GM21528 (cell line): ENCODE data around the gene TNS1.

Source experiments
- ATAC-seq: cut with Tn5 transposase; IDR thresholded peaks from one replicate; pipeline ENCODE4 v1.9.1; 2021; ENCODE audit warnings: mild to moderate bottlenecking, moderate library complexity; ENCODE audit not compliant: unreplicated experiment, low FRiP score

The TNS1 gene

DNA sequence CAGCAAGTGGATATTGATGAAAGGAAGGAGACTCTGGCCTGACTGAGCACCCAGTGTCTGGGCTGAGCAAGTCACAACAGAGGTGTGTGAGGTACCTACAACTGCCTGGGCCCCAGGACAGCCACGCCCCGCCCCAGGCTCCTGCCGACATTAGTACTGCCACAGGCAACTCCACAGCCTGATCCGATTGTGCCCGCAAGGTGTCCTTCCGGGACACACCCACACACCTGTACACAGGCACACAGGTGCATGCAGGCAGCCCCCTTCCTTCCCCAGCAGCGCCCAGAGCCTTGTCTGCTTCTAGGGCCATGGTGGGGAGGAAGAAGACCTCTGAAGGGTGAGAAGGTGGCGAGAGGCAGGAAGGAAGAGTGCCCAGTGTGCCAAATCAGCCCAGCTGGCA lies 83.6 kb downstream of the TNS1 start:
- no peak for ATAC-seq

DNA sequence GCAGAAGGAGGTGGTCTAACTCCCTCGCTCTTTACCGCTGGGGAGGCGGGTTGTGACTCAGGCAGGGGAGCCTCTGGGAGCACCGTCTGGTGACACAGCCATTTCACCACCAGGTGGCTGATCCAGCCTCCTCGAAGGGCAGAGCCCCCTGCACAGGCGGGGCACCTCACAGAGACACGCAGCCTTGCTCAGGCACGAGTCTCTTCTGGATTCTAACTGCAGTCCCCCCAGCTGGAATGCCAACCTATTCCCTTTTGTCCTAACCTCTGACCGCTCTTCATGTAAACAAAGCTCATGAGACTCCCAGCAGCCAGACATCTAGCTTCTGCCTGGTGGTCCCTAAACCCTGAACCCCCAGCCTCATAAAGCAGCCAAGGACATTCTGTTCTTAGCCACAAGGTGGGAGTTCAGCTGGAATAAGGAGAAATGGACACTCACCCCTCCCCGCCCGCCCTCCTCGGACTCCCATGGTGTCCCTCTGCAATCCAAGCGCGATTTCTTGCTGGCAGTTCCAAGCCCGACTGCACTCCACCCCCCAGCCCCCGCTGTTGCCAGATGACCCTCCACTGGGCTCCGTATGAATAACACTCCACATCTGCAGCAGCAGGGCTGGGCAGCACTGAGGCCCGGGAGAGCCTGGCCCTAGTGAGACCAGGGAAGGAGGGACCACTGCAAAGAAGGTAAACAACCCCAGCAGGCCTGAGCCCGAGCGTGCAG lies 84.3 kb downstream of the TNS1 start:
- no peak for ATAC-seq

DNA sequence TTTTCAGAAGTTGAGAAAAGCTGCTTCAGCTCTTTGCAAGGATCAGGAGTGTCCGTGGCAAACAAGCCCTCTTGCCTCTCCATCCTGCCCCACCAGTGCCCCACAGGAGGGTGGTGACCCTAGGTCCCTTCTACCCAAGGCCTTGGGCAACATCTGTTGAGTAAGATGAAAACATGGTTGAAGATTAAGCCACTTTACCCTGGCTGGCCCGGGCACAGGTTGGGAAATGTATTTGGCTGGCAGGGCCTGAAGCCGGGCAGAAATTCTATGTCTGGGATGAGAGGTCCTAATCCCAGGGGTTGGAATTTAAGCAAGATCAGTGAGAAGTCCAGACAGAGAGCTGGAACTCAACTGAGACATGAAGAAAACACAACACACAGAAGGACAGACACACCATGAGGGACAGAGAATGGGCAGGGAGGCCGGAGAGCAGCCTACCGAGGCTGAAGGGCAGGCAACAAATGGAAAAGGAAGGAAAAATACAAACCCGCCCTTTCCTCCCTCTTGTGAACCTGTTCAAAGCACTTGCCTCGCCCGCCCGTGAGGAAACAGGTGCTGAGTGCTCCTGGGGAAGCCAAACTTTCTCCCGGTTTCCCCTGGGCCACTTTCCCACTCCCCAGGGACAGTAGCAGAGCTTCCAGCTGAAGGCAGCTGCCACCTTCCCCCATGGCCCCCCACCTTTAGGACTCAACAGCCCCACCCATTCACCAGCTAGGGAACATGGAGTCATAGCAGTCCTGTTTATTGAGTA lies 86.1 kb downstream of the TNS1 start:
- ATAC-seq, result no peak

DNA sequence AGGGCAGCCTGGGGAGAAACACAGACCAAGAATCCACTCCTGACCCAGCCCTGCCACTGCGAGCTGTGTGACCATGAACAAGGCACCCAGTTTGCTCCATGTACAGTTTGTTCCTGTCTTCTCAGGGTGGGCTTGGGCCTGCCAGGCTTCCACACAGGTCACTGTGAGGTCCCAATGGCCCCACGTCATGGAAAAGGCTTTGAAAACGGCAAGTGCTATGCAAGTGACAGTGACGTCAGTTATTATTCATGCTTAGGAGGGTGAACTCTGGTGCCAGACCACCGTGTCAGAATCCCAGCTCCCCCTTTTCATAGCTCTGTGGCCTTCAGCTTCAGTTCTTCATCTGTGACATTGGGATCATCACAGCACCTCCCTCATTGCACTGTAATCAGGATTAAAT lies 87.1 kb downstream of the TNS1 start:
- no peak for ATAC-seq

DNA sequence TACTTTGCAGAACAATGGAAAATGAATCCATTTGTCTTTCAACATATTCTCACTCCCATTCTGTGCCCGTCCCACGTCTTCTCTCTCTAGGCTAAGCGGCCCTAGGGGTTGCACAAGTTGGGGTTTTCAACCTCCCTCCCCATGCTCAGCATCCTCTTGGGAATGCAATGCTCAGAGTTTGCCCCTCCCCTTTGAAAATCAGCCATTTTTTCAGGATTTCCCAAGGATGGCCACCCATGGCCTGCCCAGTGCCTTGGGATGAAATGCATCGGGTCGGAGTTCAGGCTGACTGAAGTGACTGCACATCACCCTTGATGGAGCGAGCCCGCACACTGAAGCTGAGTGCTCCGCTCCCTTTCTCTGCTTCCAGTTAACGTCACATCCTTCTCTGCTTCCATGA lies 87.9 kb downstream of the TNS1 start:
- no peak for ATAC-seq

DNA sequence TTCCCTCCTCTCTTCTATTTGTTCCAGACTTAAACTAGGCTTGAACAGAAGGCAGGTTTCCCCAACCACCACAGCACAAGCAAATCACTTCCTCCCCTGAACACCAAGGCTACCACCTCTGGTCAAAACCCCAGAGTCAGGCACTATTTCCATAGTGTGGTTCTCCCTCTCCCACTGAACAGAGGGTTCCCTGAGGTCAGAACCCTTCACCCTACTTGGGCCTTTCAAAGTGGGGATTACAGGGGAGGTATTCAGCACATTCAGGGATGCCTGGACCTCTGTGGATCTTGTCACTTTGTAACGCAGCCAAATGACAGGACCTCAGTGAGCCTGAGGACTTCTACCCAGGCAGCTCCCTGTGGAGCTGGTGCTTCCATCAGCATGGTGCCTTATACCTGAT lies 88.7 kb downstream of the TNS1 start:
- no peak for ATAC-seq

DNA sequence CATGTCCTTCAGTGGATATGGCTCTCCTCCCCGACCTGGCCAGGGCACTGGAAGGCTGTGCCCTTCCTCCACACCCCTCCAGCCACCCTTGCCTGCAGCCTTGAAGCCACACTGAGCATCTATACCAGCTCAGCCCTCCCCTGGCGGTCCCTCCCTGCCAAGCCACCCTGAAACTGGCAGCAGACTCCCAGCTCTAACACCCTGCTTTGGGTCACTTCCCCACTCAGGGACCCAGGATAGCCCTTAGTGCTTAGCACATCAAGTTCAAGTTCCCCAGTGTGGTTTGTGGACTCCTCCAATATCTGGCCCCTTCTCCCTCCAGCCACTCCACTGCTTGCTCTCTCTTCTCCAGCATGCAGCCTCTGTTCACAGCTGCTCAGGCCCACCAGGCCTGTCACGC lies 89.4 kb downstream of the TNS1 start:
- ATAC-seq, result no peak

DNA sequence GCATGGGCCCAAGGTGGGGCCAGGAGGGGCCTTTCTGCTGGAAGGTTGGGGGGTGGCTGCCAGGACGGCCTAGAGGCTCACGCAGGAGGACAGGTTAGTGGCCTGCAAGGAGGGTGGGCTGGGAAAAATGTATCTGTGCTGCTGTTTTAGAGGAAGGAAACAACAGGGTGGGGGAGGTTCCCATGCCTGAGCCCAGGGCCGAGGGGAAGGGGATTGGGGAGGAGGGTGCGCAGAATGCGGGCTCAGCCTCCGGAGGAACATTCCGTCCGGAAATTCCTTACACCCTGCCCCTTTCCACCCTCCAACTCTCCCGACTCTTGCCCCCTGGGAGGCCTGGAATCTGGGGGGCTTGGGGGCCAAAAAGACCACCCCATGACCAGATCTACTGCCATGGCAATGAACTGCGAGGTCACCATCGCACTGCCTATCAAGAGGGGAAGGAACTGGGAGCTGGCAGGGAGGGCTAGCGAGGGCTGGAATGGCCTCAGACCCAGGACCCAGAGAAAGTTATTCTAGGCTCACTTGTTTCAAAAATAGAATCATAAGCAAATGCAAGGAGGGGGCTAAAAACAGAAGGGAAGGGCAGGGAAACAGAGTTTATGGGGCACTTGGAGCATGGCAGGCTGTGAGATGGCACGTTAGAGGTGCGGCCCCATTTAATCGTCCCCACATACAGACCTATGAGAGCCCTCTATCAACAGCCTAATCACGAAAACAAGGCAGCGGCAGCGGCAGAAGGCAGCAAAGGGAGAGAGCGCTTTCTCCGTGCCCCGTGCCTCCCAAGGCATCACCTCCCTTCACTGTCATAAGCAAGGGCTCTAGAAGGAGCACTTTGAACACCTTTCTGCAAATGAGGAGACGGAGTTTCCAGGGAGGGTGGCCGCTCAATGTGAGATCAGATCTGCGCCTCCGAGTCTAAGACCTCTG lies 90.4 kb downstream of the TNS1 start:
- no peak for ATAC-seq

DNA sequence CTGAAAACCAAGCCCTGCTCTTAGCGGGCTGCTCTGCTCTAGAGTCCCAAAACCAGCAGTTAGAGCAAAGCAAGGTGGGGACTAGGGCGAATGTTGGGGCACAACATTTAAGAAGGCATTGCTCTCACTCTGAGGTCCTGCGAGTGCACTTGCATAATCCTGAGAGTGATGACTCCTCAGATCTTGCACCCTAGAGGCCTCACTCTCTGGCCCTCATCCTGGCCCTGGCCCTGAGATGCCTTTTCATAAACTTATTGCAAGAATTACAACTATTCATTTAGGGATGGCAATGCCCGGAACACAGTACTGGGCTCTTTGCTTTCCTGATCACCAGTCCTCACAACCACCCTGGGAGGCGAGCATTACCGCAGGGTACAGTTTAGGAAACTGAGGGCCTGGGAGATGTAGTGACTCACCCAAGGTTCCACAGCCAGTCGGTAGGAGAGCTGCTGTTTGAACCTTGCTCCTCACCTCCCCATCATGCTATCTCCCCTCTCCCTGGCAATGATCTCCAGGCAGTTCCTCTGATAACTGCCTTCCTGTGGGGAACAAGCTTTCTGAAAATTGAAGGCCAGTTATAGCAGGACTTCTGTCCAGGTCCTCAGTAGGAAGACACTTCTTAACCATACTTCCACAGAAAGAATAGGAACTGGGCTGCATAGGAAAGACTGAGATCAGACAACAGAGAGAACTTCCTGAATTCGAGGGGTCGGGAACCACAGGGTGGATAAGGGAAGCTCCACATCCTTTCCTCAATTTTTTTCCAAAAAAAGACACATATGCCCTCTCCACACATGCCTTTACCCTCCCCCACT lies 91.3 kb downstream of the TNS1 start:
- ATAC-seq, result no peak

DNA sequence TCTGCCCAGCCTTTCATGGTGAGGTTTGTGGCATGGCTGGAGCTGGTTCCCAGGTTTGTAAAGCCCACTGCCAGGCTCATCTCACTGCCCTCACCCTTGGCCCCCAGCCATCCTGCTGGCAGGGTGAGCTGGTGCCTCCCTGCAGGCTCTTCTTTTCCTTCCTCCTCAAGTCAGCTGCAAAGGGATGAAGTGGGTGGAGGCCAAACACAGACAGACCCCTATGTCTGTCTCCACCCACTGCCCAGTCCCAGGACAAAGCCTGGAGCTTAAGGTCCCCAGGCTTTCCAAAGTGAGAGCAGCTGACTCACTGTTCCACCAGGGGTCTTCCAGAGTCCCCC lies 92.0 kb downstream of the TNS1 start:
- ATAC-seq, result no peak

DNA sequence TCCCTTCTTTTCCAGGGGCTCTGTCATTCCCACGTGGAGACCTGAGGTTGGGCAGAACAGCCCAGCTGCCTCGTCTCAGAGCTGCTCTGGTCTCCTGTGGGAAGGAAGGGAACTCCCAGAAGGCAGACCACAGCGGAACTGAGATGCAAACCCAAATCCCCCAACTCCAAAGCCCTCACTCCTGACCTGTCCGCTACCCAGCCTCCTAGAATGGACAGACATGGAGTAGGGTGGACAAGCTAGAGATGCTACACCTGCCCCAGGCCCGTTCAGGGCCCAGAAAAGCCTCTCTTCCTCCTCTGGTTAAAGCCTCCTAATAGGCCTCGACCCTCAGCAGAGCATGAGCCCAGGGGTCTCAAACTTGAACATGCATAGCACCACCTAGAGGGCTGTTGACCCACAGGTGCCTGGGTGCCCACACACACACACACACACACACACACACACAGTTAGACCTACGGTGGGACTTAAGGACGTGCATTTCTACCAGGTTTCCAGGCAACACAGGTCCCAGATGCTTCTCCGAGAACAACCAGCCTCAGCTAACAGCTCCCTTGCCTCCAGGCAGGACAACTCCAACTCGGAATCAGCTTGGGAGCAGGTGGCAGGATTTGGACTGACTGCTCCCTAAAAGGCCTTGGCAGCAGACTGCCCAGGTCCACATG lies 93.5 kb downstream of the TNS1 start:
- ATAC-seq, result no peak

DNA sequence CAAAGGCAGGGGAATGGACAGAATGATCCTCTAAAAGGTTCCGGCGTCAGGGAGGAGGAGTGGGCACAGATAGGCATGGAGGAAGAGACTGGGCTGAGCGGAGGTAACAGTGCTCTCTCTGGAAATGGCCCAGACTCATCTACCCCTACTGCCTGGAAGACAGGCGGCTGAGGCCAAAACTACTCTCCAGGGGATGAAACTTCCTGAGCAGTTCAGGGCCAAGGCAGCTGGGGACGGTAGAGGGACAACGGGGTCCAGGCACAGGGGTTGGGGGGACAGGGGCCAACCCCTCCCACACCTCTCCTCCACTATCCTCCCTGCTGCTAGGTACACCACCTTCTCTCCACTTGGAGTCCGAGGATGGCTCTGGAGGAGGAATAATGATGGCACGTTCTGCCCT lies 94.3 kb downstream of the TNS1 start:
- ATAC-seq, result no peak

DNA sequence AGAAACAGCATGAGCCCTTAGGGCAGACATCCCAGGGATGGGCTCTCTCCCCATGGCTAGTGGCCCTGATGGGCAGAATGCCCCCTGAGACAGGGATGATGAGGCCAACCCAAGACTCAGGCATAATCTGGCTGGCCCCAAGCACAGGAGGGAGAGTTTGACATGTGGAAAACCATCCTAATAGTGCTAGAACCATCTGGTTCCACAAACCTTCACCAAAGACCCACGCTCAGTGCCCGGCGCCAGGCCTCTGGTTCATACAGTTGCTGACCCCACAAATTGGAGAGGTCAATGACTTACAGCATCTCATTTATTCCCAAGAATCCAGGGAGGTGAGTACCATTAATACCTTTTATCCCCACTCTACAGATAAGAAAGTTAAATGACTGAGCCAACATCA lies 95.5 kb downstream of the TNS1 start:
- no peak for ATAC-seq

DNA sequence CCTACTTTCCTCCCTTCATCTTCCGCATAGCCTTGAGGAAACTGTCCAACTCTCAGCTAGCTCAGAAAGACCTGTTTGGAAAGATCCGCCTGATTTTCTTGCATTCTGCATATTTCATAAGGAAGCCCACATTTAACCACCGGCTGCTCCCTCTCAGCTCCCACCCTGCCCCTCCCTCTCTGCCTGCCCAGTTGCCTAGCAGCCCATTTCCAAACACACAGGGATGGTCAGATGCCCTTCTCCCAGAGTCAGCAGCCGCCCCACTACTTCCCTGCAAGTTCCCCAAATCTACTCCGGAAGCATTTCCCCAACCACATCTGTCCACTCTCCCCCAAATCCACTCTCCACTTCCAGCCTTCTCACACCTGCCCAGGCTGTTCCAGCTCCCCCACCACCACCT lies 96.0 kb downstream of the TNS1 start:
- no peak for ATAC-seq

DNA sequence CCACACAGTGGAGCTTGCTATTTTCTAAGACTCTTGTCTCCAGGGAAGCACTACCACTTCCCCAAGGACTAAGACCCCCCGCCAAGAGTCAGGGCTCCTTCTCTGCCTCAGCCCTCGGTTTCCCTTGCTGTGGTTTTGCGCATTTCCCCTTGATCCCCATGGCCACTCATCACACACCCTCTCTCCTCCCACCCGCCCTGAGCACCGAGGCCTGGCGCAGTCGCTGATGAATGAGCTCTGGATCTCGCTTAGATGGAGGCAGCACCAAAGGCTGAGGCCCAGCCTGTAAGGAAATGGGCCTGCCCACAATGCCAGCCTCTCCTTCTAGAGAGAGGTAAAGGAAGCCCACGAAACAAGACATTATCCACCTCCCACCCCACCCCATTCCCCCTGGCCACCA lies 96.9 kb downstream of the TNS1 start:
- ATAC-seq, result no peak

DNA sequence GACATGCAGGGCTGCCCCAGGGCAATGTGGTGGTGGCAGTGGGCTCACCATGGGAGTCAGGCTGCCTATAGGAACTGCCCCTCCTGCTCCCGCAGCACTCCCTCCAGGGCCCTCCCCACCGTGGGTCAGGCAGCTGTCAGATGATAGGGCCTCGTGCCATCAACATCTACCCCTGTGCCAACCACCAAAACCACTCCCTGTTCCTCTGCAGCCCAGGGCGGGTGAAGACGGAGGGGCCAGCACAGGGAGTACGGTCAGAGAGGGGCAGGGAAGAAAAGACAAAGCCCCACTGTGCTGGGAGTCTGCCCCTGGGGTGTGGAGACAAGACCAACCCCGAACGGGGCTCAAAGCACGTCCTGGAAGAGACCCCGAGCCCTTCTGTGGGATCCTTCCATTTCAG lies 97.4 kb downstream of the TNS1 start:
- ATAC-seq, result no peak

DNA sequence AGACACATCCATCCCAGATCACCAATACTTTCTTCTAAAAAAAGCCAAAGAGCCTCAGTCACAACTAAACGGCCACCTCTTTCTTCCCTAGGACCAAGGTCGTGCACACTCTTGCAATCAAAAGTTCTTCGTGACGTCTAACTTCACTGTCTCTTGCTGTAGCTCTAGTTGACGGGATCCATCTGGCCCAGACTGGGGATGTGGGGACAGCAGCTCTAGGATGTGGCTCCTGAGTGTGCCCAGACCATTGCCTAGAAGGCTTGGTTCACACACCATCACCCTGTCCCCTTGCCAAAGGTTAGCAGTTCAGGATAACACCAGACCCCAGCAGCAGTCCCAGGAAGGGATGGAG lies 98.2 kb downstream of the TNS1 start:
- no peak for ATAC-seq

DNA sequence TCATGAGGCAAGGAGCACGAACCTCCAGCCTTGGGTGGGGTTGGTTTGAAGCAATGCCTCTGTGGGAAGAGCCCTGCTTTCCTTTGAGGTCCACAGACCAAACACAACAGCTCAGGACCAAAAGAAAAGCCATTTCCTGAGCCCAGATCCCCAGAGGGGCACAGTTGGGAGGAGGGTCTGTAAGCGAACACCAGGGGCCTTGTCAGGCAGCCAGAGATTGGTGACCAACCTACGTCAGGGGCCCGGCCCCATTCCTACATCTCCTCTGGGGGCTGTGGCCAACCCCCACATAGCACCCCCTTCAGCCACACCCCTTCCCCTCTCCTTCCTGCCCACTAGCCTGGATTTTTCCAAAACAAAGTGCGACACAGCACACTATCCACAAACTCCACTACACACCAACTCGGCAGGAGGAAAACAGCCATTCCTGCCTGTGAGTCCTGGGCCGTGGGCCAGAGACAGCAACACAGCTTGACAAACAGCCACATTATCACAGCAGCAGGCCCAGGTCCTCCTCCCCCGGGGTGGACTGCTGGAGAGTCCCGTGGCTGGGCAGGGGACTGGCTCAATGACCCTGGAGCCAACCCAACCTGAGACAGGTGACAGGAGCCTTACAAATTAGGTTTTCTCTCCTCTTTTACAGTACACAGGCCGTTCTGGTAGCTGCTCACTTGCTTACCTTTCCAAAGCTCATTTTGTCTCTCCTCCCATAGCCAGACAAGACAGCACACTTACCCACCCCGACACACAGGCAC lies 98.8 kb downstream of the TNS1 start:
- no peak for ATAC-seq

DNA sequence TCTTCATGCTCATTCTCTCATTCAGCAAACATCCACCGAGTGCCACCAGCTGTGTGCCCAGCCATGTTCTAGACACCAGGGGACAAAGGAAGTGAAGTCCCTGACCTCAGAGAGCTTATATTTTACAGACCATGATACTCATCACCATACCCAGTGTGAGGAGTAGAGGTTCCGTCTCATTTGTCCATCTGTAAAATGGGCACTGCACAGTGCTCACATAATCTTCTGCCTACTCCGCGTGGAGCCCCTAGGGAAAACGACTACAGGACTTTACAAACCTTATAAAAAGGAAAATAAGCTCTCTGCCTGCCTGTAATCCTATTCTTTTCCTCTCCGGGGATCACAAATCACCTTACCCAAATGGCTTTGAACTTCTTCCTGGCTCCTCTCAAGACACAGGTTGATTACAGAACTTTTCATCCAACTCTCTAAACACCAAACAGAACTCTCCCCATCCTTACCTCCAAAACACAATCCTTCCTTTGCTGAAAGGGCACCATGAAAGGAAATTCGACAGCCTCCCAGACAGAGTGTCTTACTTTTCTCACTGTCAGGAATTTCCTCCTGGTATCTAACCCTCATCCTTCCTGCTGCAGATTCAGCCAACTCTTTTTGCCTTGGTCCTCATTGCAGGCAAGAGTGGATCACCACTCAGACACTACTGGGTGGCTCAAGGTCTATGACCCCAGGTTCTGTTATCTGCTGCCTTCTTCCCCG lies 99.5 kb downstream of the TNS1 start:
- ATAC-seq, result no peak
